GM19467 (cell line): ENCODE data around the gene PRSS37.

Source experiments
- ATAC-seq: cut with Tn5 transposase; IDR thresholded peaks from one replicate; pipeline ENCODE4 v1.9.1; 2021; ENCODE audit warnings: mild to moderate bottlenecking, moderate library complexity; ENCODE audit not compliant: unreplicated experiment

The PRSS37 gene

DNA sequence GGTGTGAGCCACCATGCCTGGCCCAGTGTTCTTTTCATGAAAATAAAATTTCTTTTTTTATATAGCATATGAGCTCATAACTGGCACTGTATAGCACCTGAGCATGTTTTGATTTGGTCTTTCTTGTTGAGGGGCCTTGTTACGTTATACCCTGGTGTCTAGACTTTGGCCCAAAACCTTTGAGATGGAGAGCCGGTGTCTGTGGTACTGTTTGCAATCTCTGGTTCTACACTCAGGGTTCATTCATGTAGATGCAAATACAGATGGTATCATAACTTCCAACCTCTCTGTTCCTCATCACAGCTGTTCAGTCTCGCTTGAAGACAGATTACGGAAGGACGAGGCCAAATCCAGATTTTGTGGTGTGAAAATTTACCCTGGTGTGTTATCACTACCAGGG lies 51.4 kb downstream of the PRSS37 start, which contains the start of gene TAS2R5:
Gene TAS2R5 (plus strand): TSS at position 301 of the 400 bp plus-strand sequence. CDS start 145 bp downstream, outside the sequence.
- no peak for ATAC-seq

DNA sequence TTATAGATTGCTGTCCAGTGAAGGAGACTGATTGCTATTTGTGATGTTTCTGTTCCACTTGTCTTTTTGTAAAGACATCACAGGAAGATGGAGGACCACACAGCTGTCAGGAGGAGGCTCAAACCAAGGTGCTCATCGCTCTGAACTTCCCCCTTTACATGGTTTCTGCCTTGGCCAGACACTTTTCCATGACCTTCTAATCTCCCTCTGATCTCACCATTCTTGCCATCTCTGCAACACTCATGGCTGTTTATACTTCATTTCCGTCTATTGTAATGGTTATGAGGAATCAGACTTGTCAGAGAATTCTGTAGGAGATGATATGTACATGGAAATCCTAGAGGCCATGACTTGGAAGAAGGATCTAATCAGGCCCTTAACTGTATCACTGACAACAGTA lies 53.0 kb downstream of the PRSS37 start:
- no peak for ATAC-seq
